Neural progenitor cell (in vitro differentiated cells): ENCODE data around the gene NRG3. TPM values are rescaled to one million over a fixed set of nuclear protein-coding genes. Genes with fewer than 3 reads are reported as not detected.

Source experiments
- DNase-seq: peaks from one replicate; pipeline ENCODE4 v3.0.0-alpha.2; 2016; ENCODE audit warnings: low spot score
- H2AFZ ChIP-seq: fragments of 200-600 bp; sonication (generic); replicated peaks from 2 replicates; pipeline ENCODE4 v1.6.1; 2016; ENCODE audit warnings: antibody characterized with exemption
- H3F3A ChIP-seq: fragments of 200-600 bp; sonication (generic); 2 replicates; pipeline ENCODE4 v1.6.1; 2016; ENCODE audit warnings: antibody characterized with exemption, low read depth
- H3K27ac ChIP-seq: fragments of 200-600 bp; sonication (generic); 2 replicates; pipeline ENCODE4 v1.5.1; 2016; ENCODE audit warnings: mild to moderate bottlenecking
- H3K27me3 ChIP-seq: fragments of 200-600 bp; sonication (generic); 2 replicates; pipeline ENCODE4 v1.6.1; 2016; ENCODE audit warnings: mild to moderate bottlenecking, moderate library complexity
- H3K36me3 ChIP-seq: fragments of 200-600 bp; sonication (generic); 2 replicates; pipeline ENCODE4 v1.5.1; 2016
- H3K4me1 ChIP-seq: fragments of 200-600 bp; sonication (generic); 2 replicates; pipeline ENCODE4 v1.6.1; 2016; ENCODE audit warnings: mixed run types
- H3K4me2 ChIP-seq: fragments of 200-600 bp; sonication (generic); 2 replicates; pipeline ENCODE4 v1.6.1; 2016
- H3K4me3 ChIP-seq: fragments of 200-600 bp; sonication (generic); 2 replicates; pipeline ENCODE4 v1.5.1; 2016
- H3K79me2 ChIP-seq: fragments of 200-600 bp; sonication (generic); 2 replicates; pipeline ENCODE4 v1.6.1; 2016; ENCODE audit warnings: low read depth
- H3K9ac ChIP-seq: fragments of 200-600 bp; sonication (generic); 2 replicates; pipeline ENCODE4 v1.6.1; 2016
- H3K9me3 ChIP-seq: fragments of 200-600 bp; sonication (generic); 2 replicates; pipeline ENCODE4 v1.5.1; 2016; ENCODE audit warnings: low read depth
- H4K20me1 ChIP-seq: fragments of 200-600 bp; sonication (generic); 2 replicates; pipeline ENCODE4 v1.6.1; 2016; ENCODE audit warnings: low read depth
- H3K27ac Mint-ChIP-seq: 3 replicates; pipeline ENCODE4 v1.8.0; 2021; ENCODE audit warnings: mixed read lengths
- H3K27me3 Mint-ChIP-seq: 2 replicates; pipeline ENCODE4 v1.8.0; 2022; ENCODE audit warnings: low read depth, mild to moderate bottlenecking, inconsistent platforms, moderate library complexity, mixed read lengths; ENCODE audit not compliant: insufficient read depth
- H3K36me3 Mint-ChIP-seq: 3 replicates; pipeline ENCODE4 v1.8.0; 2021; ENCODE audit warnings: mixed read lengths
- H3K4me1 Mint-ChIP-seq: 3 replicates; pipeline ENCODE4 v1.8.0; 2021; ENCODE audit warnings: mixed read lengths
- H3K4me3 Mint-ChIP-seq: 3 replicates; pipeline ENCODE4 v1.8.0; 2021; ENCODE audit warnings: mild to moderate bottlenecking, moderate library complexity, mixed read lengths
- H3K9me3 Mint-ChIP-seq: 3 replicates; pipeline ENCODE4 v1.8.0; 2020; ENCODE audit warnings: mixed read lengths
- CTCF ChIP-seq: fragments of 200-600 bp; sonication (generic); IDR thresholded peaks from 2 replicates; pipeline ENCODE4 v1.5.1; 2017; ENCODE audit warnings: antibody characterized with exemption, mild to moderate bottlenecking
- EZH2 ChIP-seq: fragments of 200-600 bp; sonication (generic); IDR thresholded peaks from 2 replicates; pipeline ENCODE4 v1.6.1; 2017; ENCODE audit warnings: antibody characterized with exemption, mild to moderate bottlenecking, moderate library complexity
- EZH2phosphoT487 ChIP-seq: fragments of 200-600 bp; sonication (generic); IDR thresholded peaks from 2 replicates; pipeline ENCODE4 v1.6.1; 2017; ENCODE audit warnings: antibody characterized with exemption
- total RNA-seq: library from RNA; depleted of rRNA; stranded (reverse); fragments of >200 nt; gene quantifications from 2 replicates; pipeline ENCODE4 v1.2.3, GENCODE V29; 2015; ENCODE audit warnings: low replicate concordance

The NRG3 gene
- total RNA-seq, 1 donor from 2014 or later, result 1.9 TPM

DNA sequence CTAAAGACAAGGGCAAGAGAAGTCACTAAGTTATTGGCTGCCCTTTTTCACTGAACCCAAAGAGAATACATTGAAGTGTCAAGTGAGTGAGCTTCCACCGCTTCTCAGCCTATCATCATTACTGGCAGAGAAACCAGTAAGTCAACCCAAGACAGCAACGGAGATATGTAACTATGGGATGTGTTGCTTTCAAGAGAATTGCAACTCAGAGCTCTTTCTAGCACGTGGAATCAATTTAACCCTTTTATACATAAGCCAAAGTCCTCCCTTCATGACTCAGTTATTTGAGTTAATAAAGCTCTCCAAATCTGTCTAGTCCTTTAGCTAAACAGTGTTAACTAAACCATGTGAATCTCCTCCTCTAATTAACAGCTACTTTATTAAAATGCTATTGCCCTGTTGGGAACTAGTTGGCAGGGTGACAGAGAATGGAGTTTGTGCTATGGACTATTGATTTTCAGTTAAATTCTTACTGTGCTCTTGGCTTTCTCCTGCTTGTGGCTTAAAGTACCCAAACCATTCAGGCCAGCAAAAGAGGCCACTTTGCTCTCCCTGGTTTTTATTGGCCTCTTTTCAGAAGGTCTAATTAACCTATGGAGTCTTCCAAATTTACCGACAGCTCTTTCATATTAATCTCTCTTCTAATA lies 287.7 kb downstream of the NRG3 start:
- H3K27ac ChIP-seq, result no peak overlapping the region
- no peak overlapping the region for H3K4me2 ChIP-seq
- H3K4me3 ChIP-seq, result no peak overlapping the region
- no peak overlapping the region for H3K9ac ChIP-seq
- no peaks in the 10 kb centered on the region for H3K9me3 Mint-ChIP-seq
- H3K4me1 Mint-ChIP-seq, result no peaks in the 10 kb centered on the region
- no peak for TF ChIP-seq EZH2
- H3K79me2 ChIP-seq, result no peaks in the 10 kb centered on the region
- no peaks in the 10 kb centered on the region for H3K9me3 ChIP-seq
- H3K27me3 Mint-ChIP-seq, result peaks cover 2% of the 10 kb centered on the region
- no peaks in the 10 kb centered on the region for H3K4me1 ChIP-seq
- no peaks in the 10 kb centered on the region for H3K27me3 ChIP-seq
- H2AFZ ChIP-seq, result no peak overlapping the region
- DNase-seq, result no peak
- H3K36me3 Mint-ChIP-seq, result no peaks in the 10 kb centered on the region
- no peak overlapping the region for H3K4me3 Mint-ChIP-seq
- H3K27ac Mint-ChIP-seq, result no peak overlapping the region
- no peaks in the 10 kb centered on the region for H3F3A ChIP-seq
- no peaks in the 10 kb centered on the region for H4K20me1 ChIP-seq
- H3K36me3 ChIP-seq, result no peaks in the 10 kb centered on the region

DNA sequence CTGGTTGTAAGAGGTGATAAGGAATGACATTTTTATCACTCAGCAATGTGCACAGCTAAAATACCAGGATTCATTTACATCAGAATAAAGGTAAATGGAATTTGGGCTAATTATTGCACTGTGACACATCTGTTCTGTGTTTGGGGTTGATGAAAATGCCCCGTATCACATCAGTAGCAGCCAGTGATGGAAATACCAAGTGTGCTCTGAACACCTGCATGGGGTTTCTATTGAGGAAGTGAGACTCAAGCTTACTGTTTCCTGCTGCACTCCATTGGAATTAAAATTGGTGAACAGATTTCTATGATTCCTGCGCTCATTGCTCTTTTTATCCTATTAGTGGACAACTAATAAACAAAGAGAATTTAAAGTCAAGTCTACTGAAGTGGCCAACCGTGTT lies 296.9 kb downstream of the NRG3 start:
- Histone ChIP-seq H3K4me3 (no peak overlapping the region), H3K9me3 (no peaks in the 10 kb centered on the region), H3K4me1 (no peaks in the 10 kb centered on the region), H3K4me2 (no peak overlapping the region), H3F3A (no peaks in the 10 kb centered on the region), H3K27ac (no peak overlapping the region), H2AFZ (no peak overlapping the region), H3K9ac (no peak overlapping the region), H4K20me1 (no peaks in the 10 kb centered on the region), H3K79me2 (no peaks in the 10 kb centered on the region), H3K36me3 (no peaks in the 10 kb centered on the region), H3K27me3 (no peaks in the 10 kb centered on the region)
- DNase-seq, result no peak
- Mint-ChIP-seq H3K36me3 (no peaks in the 10 kb centered on the region), H3K27ac (no peak overlapping the region), H3K4me1 (no peaks in the 10 kb centered on the region), H3K4me3 (no peak overlapping the region), H3K27me3 (no peaks in the 10 kb centered on the region), H3K9me3 (no peaks in the 10 kb centered on the region)
- TF ChIP-seq EZH2phosphoT487, result no peak
- no peak for TF ChIP-seq EZH2
- TF ChIP-seq CTCF, result no peak

DNA sequence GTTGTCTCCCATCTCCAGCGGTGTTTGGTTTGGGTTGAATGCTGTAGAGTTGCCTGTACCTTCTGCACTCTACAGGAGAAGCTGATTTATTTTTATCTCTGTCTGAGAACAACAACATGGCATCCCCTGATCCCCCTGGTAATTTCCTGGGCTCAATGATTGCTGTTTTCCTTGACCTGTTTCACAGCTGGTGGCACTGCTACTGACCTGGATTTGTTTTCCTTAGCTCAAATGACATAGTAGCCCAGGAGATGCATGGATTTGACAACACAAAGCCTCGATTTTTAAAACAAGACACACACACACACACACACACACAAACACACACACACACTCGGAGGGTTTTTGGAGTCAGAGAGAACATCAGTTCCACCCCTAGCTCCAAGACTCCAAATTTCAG lies 301.6 kb downstream of the NRG3 start:
- H3K9me3 Mint-ChIP-seq, result no peaks in the 10 kb centered on the region
- H3K4me1 Mint-ChIP-seq, result no peaks in the 10 kb centered on the region
- H3K27ac Mint-ChIP-seq, result no peak overlapping the region
- Histone ChIP-seq H4K20me1 (no peaks in the 10 kb centered on the region), H3K79me2 (no peaks in the 10 kb centered on the region), H3K4me2 (no peak overlapping the region), H2AFZ (no peak overlapping the region), H3K4me1 (no peaks in the 10 kb centered on the region), H3K9me3 (no peaks in the 10 kb centered on the region), H3K4me3 (no peak overlapping the region), H3F3A (no peaks in the 10 kb centered on the region), H3K27me3 (no peaks in the 10 kb centered on the region), H3K27ac (no peak overlapping the region), H3K36me3 (no peaks in the 10 kb centered on the region), H3K9ac (no peak overlapping the region)
- DNase-seq, result no peak
- H3K36me3 Mint-ChIP-seq, result no peaks in the 10 kb centered on the region
- H3K27me3 Mint-ChIP-seq, result no peaks in the 10 kb centered on the region
- no peak overlapping the region for H3K4me3 Mint-ChIP-seq
- TF ChIP-seq CTCF (no peak), EZH2 (no peak), EZH2phosphoT487 (no peak)

- Mint-ChIP-seq H3K9me3 (no peaks in the 10 kb centered on the region), H3K27ac (no peak overlapping the region)
- no peak for TF ChIP-seq EZH2phosphoT487
- TF ChIP-seq CTCF, result no peak
- TF ChIP-seq EZH2, result no peak
These were observed 315.7 kb downstream of the NRG3 start for GRCh38 chr10:82190432-82191260.

More at GRCh38 chr10:82190432-82191260, 315.7 kb downstream of the NRG3 start:
- Histone ChIP-seq H3F3A (no peaks in the 10 kb centered on the region), H2AFZ (no peak overlapping the region), H3K9me3 (no peaks in the 10 kb centered on the region), H3K4me3 (no peak overlapping the region), H3K4me2 (no peak overlapping the region), H4K20me1 (no peaks in the 10 kb centered on the region), H3K4me1 (no peaks in the 10 kb centered on the region), H3K36me3 (no peaks in the 10 kb centered on the region), H3K79me2 (no peaks in the 10 kb centered on the region), H3K27me3 (no peaks in the 10 kb centered on the region), H3K27ac (no peak overlapping the region), H3K9ac (no peak overlapping the region)
- DNase-seq, result no peak
- no peaks in the 10 kb centered on the region for H3K27me3 Mint-ChIP-seq
- no peaks in the 10 kb centered on the region for H3K4me1 Mint-ChIP-seq
- H3K36me3 Mint-ChIP-seq, result no peaks in the 10 kb centered on the region
- no peak overlapping the region for H3K4me3 Mint-ChIP-seq
